T follicular helper cell (primary cell): ENCODE measurements around the gene TPCN2.
"Not testable (repeated sequence)": the region's sequence is repeated elsewhere in the genome, so short reads cannot be mapped to it uniquely, and the experiment has no call there.

ENCODE experiments used
- DNase-seq: peaks from one replicate; pipeline ENCODE4 v3.0.0-alpha.2; 2020; ENCODE audit warnings: low read depth

The TPCN2 gene

DNA sequence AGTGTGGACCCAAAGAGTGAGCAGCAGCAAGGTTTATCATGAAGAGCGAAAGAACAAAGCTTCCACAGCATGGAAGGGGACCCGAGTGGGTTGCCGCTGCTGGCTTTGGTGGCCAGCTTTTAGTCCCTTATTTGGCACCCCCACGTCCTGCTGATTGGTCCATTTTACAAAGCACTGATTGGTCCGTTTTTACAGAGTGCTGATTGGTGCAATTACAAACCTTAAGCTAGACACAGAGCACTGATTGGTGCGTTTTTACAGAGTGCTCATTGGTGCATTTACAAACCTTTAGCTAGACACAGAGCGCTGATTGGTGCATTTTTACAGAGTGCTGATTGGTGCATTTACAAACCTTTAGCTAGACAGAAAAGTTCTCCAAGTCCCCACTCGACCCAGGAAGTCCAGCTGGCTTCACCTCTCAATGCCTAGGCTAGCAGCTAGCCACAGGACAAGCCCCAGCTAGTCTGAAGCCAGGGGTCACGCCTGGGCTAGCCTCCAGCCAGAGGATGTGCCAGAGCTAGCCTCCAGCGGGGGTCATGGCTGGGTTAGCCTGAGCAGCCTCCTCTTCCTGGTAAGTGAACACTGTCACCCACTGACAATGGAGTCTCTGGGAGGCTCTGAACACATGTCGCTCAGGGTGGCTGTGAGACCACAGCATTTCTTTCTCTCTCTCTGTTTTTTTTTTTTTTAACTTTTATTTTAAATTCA, 100.8 kb downstream of the TPCN2 start:
- DNase-seq, result not testable (repeated sequence)

DNA sequence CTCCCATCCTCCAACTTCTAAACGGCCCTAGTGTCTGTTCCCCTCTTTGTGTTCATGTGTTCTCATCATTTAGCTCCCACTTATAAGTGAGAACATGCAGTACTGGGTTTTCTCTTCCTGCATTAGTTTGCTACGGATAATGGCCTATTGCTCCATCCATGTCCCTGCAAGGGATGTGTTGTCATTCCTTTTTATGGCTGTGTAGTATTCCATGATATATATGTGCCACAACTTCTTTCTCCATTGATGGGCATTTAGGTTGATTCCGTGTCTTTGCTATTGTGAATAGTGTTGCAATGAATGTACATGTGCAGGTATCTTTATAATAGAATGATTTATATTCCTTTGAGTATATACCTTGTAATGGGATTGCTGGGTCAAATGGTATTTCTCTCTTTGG, 101.4 kb downstream of the TPCN2 start:
- DNase-seq, result no peak

DNA sequence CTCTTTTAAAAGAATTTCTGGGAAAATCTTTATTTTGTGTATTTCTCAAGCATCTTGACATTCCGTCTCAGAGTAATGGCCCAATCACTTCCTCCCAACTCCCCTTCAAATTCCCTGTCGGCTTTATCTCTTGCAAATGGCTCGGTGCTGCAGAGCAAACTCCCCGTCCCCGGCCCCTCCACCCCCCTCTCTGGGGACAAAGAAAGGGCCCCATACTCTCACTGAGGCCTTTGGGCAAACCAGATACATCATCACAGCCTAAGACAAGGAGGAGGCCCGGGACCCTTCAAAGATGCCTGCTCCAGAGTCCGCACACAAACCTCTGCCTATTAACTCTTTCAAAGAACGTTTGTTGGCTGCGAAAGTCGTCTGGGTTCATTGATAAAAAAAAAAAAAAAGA, 103.1 kb downstream of the TPCN2 start:
- no peak for DNase-seq

- no peak for DNase-seq
Observed at GRCh38 chr11:69152733-69153421, 104.1 kb downstream of the TPCN2 start.

DNA sequence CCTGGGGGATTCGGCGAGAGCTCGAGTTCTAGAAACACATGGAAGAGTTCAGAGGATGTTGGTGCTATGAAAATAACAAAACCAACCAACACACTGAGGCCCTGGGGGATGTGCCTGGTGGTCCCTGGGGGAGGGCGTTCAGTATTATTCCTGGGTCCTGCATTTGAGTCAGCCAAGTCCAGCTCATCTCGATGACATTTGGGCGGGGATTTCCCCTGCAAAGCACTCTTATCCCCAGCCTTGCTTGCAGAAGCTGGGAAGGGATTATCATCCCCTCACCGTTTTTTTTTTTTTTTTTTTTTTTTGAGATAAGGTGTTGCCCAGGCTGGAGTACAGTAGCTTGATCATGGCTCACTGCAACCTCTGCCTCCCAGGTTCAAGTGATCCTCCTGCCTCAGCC, 104.9 kb downstream of the TPCN2 start:
- no peak for DNase-seq

- DNase-seq, result no peak
Observed at GRCh38 chr11:69154211-69154913, 105.6 kb downstream of the TPCN2 start.

DNA sequence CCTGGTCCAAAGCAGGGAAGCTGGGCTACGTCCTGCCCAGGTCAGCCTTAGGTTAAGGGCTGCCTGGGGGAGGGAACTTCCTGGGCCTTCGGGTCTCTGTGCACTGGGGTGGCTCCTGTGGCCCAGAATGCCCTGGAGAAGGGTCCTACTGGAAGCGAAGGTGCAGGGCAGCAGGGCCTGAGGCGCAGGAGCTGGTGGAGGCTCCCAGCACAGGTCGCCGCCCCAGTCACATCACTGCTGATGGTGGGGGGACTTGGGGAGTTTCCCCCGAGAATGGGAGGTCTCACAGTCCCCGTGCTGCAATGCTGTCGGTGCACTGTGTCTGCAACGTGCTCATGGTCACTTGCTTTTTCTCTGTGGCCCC, 106.2 kb downstream of the TPCN2 start:
- DNase-seq, result no peak

DNA sequence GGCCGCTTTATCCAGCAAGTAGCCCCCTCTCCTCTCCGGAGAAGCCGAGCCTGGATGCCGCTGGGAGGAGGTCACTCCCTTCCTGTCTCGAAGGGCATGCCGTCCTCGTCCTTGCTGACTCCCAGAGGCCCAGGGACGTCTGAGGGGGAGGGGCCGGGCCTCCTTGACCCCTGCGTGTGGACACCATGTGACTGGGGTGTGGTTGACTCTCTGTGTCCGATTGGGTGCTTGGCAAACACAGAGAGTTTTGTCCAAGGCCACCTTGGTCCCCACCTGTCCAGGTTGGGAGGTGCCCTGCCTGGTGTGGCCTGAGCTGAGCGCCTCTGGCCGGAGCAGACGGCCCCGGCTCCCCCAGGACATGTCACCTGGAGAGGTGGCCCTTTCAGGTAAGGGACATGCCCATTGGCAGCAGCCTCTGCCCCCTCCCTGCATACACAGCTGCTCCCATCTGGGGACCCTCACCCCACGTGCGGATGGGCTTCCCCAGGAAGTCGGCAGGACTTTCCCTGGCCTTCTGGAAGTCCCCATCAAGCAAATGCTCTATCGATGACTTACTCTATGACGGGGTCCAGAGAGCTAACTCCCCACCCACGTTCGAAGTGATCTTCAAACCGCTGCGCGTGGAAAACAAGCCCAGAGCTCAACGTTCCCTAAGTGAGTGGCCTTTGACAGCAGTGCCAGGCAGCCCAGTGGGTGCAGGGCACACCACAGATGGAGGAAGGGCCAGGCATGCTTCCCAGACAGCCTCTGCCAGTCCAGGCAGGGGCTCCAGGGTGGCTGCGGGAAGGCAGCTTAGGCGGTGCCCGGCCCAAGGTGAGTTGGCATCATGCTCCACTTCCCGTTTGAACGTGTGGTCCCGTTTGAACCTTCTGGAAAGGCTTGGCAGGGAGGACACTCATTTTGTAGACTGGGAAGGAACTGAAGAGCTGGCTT, 106.8 kb downstream of the TPCN2 start, which contains the start of gene SMIM38:
SMIM38 (plus strand) TSS at position 634 of the 933 bp plus-strand sequence. CDS start 1,912 bp downstream, outside the sequence.
- DNase-seq, result no peak

GRCh38 chr11:69156235-69156639, 107.5 kb downstream of the TPCN2 start:
- DNase-seq, result no peak

- no peak for DNase-seq
Observed at GRCh38 chr11:69156673-69157155, 108.0 kb downstream of the TPCN2 start.

DNA sequence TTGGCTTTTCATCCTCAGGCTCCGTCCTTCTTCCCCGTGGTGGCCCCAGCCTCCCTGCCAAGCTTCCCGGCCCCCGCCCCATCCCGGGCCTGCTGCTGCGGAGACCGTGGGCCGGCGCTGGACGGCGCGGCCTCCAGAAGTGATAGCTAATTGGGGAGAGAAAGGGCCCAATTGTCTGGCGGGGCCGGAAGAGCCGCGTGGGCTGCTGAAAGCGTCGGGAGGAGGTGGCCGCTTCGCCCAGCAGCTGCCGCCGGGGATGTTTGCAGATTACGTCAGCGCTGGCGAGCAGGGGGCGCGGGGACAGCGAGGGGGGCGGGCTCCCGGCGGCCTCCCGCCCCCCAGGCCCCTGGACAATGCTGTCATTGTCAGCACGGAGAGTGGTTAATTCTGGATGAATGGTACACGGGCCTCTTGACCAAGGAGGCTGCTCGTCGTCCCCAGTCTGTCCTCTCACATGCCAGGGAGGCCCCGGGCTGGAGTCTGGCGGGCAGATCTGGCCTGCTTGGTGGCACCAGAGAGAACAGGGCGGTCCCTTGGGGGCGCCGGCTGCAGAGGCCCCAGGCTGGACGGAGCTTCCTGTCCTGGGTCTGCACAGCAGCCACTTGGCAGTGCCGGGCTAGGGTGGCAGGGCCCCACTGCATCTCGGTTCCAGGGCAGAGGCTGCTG, 108.6 kb downstream of the TPCN2 start:
- no peak for DNase-seq

GRCh38 chr11:69157822-69158231, 109.1 kb downstream of the TPCN2 start:
- DNase-seq, result no peak

DNA sequence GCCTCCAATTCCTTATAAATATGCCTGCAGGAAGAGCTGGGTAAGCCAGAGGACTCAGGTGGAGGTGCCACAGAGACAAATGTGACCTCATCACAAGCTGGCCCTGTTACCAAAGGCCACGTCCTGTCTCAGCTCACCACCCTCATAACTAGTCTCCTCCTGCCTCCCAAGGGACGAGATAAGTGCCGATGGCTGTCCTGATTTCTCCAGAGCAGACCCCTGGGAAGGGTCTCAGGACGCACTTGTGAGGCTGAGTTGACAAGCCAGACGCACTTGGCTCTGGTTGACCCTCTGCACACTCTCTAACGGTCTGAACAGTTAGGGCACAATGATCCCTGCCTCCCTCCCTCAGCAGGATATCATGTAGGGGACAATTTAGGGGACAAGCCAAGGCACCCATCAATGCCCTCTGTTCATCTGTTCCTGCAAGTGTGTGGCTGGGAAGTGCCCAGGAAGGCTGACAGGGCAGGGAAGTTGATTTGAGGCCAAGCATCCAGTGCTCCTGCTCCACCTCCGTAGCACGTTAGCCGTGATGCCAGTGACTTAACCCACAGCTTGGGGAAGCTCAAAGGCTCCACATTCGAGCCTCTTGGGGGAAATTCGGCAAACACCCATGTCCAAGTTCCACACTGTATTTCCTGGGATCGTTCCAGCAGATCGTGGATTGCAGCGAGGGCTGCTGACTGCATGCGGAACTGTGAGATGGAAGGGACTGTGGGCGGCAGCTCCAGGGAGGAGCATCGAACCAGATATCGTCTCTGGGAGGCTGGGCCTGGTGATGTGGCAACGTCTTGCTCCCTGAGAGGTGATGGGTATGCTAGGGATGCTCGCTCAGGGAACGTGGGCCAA, 109.8 kb downstream of the TPCN2 start:
- no peak for DNase-seq

- DNase-seq, result no peak
Observed at GRCh38 chr11:69159150-69159852, 110.6 kb downstream of the TPCN2 start.

GRCh38 chr11:69160296-69161116, 111.8 kb downstream of the TPCN2 start:
- DNase-seq, result no peak

DNA sequence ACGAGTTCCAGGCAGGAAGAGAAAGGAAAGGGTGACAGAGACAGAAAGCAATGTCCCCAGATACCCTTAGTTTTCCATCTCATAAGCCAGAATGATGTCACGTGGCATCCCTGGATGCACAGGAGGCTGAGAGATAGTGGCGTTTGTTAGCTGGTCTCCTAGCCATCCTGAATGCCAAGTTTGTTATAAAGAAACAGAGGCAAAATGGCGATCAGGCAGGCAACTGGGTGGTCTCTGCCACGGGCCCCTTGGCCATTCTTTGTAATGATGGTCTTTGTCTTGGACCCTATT, 112.3 kb downstream of the TPCN2 start:
- no peak for DNase-seq

GRCh38 chr11:69162505-69162904, 113.8 kb downstream of the TPCN2 start:
- DNase-seq, result no peak

GRCh38 chr11:69163842-69164241, 115.1 kb downstream of the TPCN2 start:
- DNase-seq, result no peak

DNA sequence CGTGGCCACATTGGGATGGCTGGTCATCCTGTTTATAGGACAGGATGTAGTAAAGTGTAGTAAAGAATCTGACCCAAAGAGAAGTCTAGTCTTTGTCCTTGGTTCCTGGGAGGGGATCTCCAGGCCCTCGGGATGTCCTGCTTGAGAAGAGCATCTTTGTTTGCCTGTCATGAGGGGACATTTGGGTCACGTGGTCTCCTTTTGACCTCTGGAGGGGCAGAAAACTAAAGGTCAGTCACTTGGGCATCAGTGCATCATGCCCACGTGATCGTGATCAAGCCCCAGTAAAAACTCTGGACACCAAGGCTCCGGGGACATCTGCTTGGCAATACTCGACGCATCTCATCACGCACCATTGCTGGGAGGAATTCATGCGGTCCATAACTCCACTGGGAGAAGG, 116.1 kb downstream of the TPCN2 start:
- DNase-seq, result no peak
